HEK293 (cell line): ENCODE results near the gene WDR86.
A peak's percentile ranks its signal among the peaks of the same experiment; 100 is the strongest.

Experiments used
- CTCF ChIA-PET: fragments of 350-600 bp; formaldehyde crosslinking; extraction: SDS; loops from one replicate; lab custom pipeline; 2021; ENCODE audit warnings: antibody characterized with exemption; lab: Yijun Ruan, JAX
- POLR2A ChIA-PET: fragments of 300-600 bp; formaldehyde crosslinking; extraction: SDS; loops from one replicate; lab custom pipeline; 2020; ENCODE audit warnings: antibody characterized with exemption, inconsistent platforms; lab: Yijun Ruan, JAX
- H3K27ac ChIP-seq: fragments of 200-500 bp; sonication (Bioruptor generic); 2 replicates; pipeline ENCODE4 v1.5.1; 2014; ENCODE audit warnings: low read depth, low read length, control low read depth, inconsistent platforms; ENCODE audit errors: extremely low read depth
- H3K36me3 ChIP-seq, 2 experiments: fragments of 200-500 bp in 1 of 2; sonication (Bioruptor generic) in 1 of 2; 1 replicate in 1 of 2; 2 replicates in 1 of 2; pipeline ENCODE4 v1.5.1; 2014 to 2017; ENCODE audit warnings: inconsistent platforms in 2 of 2, low read length in 2 of 2; ENCODE audit not compliant: control insufficient read depth in 2 of 2, insufficient read depth in 1 of 2
- H3K4me1 ChIP-seq: fragments of 200-500 bp; sonication (Bioruptor generic); 2 replicates; pipeline ENCODE4 v1.5.1; 2014; ENCODE audit warnings: mild to moderate bottlenecking, low read length, inconsistent platforms; ENCODE audit not compliant: control insufficient read depth, insufficient read depth
- H3K4me3 ChIP-seq: 2 replicates; pipeline ENCODE4 v1.5.1; 2011; ENCODE audit warnings: low read depth, mild to moderate bottlenecking, control low read depth, low read length, moderate library complexity
- H3K9me3 ChIP-seq: fragments of 200-500 bp; sonication (Bioruptor generic); 2 replicates; pipeline ENCODE4 v1.5.1; 2014; ENCODE audit warnings: low read depth, low read length, inconsistent platforms; ENCODE audit not compliant: control insufficient read depth, insufficient read depth
- EGR2 ChIP-seq: fragments of 450-650 bp; formaldehyde crosslinking; IDR thresholded peaks from 2 replicates; pipeline ENCODE4 v1.5.1; 2016; ENCODE audit warnings: low read depth, missing biosample characterization, missing genetic modification characterization
- HIC1 ChIP-seq: fragments of 450-650 bp; formaldehyde crosslinking; IDR thresholded peaks from 2 replicates; pipeline ENCODE4 v1.5.1; 2016; ENCODE audit warnings: missing biosample characterization, missing genetic modification characterization
- KLF7 ChIP-seq: fragments of 450-650 bp; formaldehyde crosslinking; IDR thresholded peaks from 2 replicates; pipeline ENCODE4 v1.5.1; 2016; ENCODE audit warnings: missing biosample characterization, missing genetic modification characterization, borderline replicate concordance
- ZBTB17 ChIP-seq: fragments of 450-650 bp; formaldehyde crosslinking; IDR thresholded peaks from 2 replicates; pipeline ENCODE4 v1.5.1; 2016; ENCODE audit warnings: missing biosample characterization, missing genetic modification characterization
- ZBTB49 ChIP-seq: fragments of 450-650 bp; formaldehyde crosslinking; IDR thresholded peaks from 2 replicates; pipeline ENCODE4 v1.5.1; 2016; ENCODE audit warnings: missing biosample characterization, missing genetic modification characterization, low read depth
- ZIC2 ChIP-seq: fragments of 450-650 bp; formaldehyde crosslinking; IDR thresholded peaks from 2 replicates; pipeline ENCODE4 v1.5.1; 2016; ENCODE audit warnings: missing biosample characterization, missing genetic modification characterization
- ZNF302 ChIP-seq: fragments of 450-650 bp; formaldehyde crosslinking; IDR thresholded peaks from 2 replicates; pipeline ENCODE4 v1.5.1; 2016; ENCODE audit warnings: missing biosample characterization, missing genetic modification characterization, low read depth
- ZNF404 ChIP-seq: fragments of 450-650 bp; formaldehyde crosslinking; IDR thresholded peaks from 2 replicates; pipeline ENCODE4 v1.5.1; 2017; ENCODE audit warnings: missing biosample characterization, missing genetic modification characterization
- ZNF654 ChIP-seq: fragments of 450-650 bp; formaldehyde crosslinking; IDR thresholded peaks from 2 replicates; pipeline ENCODE4 v1.5.1; 2016; ENCODE audit warnings: low read depth, missing biosample characterization, missing genetic modification characterization
- ZNF792 ChIP-seq: fragments of 450-650 bp; formaldehyde crosslinking; IDR thresholded peaks from 2 replicates; pipeline ENCODE4 v1.5.1; 2016; ENCODE audit warnings: missing biosample characterization, missing genetic modification characterization
- TF ChIP-seq, protein P1 (sequence below): fragments of 450-650 bp; formaldehyde crosslinking; IDR thresholded peaks from 2 replicates; pipeline ENCODE4 v1.5.1; 2017; ENCODE audit warnings: missing biosample characterization, mild to moderate bottlenecking, missing genetic modification characterization, moderate library complexity
- TF ChIP-seq, protein P2 (sequence below): fragments of 450-650 bp; formaldehyde crosslinking; IDR thresholded peaks from 2 replicates; pipeline ENCODE4 v1.5.1; 2016; ENCODE audit warnings: missing biosample characterization, missing genetic modification characterization, borderline replicate concordance

Gene WDR86

GRCh38 chr7:151399305-151399601, 10.6 kb downstream of the WDR86 start:
- H3K4me3 ChIP-seq: no peak overlapping the region
- TF ChIP-seq HIC1 (tag by site-specific recombination) (no peak), EGR2 (tag by site-specific recombination) (no peak), ZNF404 (no peak), ZBTB49 (no peak), ZIC2 (tag by site-specific recombination) (no peak), ZNF654 (tag by site-specific recombination) (no peak), ZBTB17 (0 out of 2 replicates have a peak, but pooled peaks have one; percentile 1), ZNF302 (tag by site-specific recombination) (no peak)
- TF ChIP-seq, all 188 proteins: peak for 1
- no peaks in the 10 kb centered on the region for H3K4me1 ChIP-seq
- ChIA-PET POLR2A (no interaction called here), CTCF (interaction anchor here (0.6 to 1.1 kb wide), 3 partner anchors 31 to 351 kb away, joined by 3 to 6 read pairs (median 4); no protein-coding TSS in a partner anchor)
- H3K36me3 ChIP-seq: no peaks in the 10 kb centered on the region
- no peaks in the 10 kb centered on the region for H3K9me3 ChIP-seq
- no peak overlapping the region for H3K27ac ChIP-seq

- Histone ChIP-seq H3K4me3 (no peak overlapping the region), H3K4me1 (no peaks in the 10 kb centered on the region), H3K9me3 (no peaks in the 10 kb centered on the region), H3K36me3 (no peaks in the 10 kb centered on the region), H3K27ac (no peak overlapping the region)
- CTCF ChIA-PET: interaction anchor here (0.6 to 1.1 kb wide), 3 partner anchors 30 to 351 kb away, joined by 3 to 6 read pairs (median 4); no protein-coding TSS in a partner anchor
- TF ChIP-seq, protein P1, sequence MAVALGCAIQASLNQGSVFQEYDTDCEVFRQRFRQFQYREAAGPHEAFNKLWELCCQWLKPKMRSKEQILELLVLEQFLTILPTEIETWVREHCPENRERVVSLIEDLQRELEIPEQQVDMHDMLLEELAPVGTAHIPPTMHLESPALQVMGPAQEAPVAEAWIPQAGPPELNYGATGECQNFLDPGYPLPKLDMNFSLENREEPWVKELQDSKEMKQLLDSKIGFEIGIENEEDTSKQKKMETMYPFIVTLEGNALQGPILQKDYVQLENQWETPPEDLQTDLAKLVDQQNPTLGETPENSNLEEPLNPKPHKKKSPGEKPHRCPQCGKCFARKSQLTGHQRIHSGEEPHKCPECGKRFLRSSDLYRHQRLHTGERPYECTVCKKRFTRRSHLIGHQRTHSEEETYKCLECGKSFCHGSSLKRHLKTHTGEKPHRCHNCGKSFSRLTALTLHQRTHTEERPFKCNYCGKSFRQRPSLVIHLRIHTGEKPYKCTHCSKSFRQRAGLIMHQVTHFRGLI (tag by site-specific recombination): no peak
- TF ChIP-seq KLF7 (tag by site-specific recombination): 0 out of 2 replicates have a peak, but pooled peaks have one; percentile 0
- TF ChIP-seq, protein P2, sequence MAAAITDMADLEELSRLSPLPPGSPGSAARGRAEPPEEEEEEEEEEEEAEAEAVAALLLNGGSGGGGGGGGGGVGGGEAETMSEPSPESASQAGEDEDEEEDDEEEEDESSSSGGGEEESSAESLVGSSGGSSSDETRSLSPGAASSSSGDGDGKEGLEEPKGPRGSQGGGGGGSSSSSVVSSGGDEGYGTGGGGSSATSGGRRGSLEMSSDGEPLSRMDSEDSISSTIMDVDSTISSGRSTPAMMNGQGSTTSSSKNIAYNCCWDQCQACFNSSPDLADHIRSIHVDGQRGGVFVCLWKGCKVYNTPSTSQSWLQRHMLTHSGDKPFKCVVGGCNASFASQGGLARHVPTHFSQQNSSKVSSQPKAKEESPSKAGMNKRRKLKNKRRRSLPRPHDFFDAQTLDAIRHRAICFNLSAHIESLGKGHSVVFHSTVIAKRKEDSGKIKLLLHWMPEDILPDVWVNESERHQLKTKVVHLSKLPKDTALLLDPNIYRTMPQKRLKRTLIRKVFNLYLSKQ: no peak
- TF ChIP-seq ZNF792: no peak
- no peak for TF ChIP-seq HIC1 (tag by site-specific recombination)
- peak; percentile 73 for TF ChIP-seq ZBTB17
- POLR2A ChIA-PET: no interaction called here
Observed at GRCh38 chr7:151398446-151399304, 11.2 kb downstream of the WDR86 start.
